Measurements from ENCODE around the gene GLIS2.

GLIS2 gene

GRCh38 chr16:4385066-4385788 lies 69.4 kb downstream of the GLIS2 start:
- no peaks in the 10 kb centered on the region for H3K4me1 Mint-ChIP-seq
- H3K27ac Mint-ChIP-seq = no peak overlapping the region
- no peaks in the 10 kb centered on the region for H3K27me3 Mint-ChIP-seq
- no peaks in the 10 kb centered on the region for H3K9me3 Mint-ChIP-seq
- no peak for DNase-seq
- ATAC-seq (replicated peaks) = no peak
- no peak overlapping the region for H3K4me3 Mint-ChIP-seq
- H3K36me3 Mint-ChIP-seq = peaks cover 38 to 44% of the 10 kb centered on the region in 2 donors

DNA sequence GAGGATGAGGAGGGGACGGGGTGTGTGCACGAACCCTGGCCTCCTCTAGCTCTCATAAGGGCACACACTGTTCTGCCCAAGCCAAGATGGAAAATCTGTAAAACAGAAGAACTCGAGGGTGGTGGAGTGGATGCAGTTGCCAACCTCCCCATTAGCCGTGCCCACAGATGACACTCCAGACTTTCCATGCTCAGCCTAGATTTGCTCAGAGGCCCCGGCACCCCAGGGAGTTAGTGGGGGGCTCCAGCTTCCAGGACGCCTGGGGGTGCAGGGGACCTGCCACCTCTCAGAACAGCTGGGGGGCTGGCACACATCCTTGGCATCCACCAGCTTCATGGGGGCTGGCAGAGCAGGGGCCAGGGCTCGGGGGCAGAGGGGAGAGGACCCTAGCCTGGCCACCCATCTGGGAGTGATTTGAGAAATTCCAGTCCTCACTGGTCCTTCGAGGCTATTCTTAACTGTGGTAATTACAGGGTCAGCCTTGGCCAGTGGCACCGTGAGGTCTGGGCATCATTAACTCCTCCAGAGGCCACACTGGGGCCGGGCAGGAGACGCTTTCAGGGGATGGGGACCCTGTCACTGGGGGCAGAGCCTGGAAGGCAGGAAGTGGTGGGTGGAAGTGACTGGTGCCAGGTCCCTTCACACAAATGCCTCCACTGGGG lies 70.1 kb downstream of the GLIS2 start:
- Mint-ChIP-seq H3K9me3 (no peaks in the 10 kb centered on the region), H3K4me1 (no peaks in the 10 kb centered on the region), H3K36me3 (peaks cover 35 to 43% of the 10 kb centered on the region in 2 donors), H3K27me3 (no peaks in the 10 kb centered on the region), H3K27ac (no peak overlapping the region), H3K4me3 (no peak overlapping the region)
- DNase-seq = no peak
- no peak for ATAC-seq (replicated peaks)

GRCh38 chr16:4386451-4386805 lies 70.6 kb downstream of the GLIS2 start:
- H3K4me3 Mint-ChIP-seq = no peak overlapping the region
- H3K9me3 Mint-ChIP-seq = no peaks in the 10 kb centered on the region
- no peaks in the 10 kb centered on the region for H3K4me1 Mint-ChIP-seq
- H3K36me3 Mint-ChIP-seq = peaks cover 37 to 45% of the 10 kb centered on the region in 2 donors
- no peak overlapping the region for H3K27ac Mint-ChIP-seq
- DNase-seq = no peak
- H3K27me3 Mint-ChIP-seq = no peaks in the 10 kb centered on the region
- ATAC-seq (replicated peaks) = no peak

GRCh38 chr16:4386951-4387565 lies 71.2 kb downstream of the GLIS2 start:
- Mint-ChIP-seq H3K36me3 (peaks cover 34 to 43% of the 10 kb centered on the region in 2 donors), H3K27ac (no peak overlapping the region), H3K9me3 (no peaks in the 10 kb centered on the region), H3K4me3 (no peak overlapping the region), H3K27me3 (no peaks in the 10 kb centered on the region), H3K4me1 (no peaks in the 10 kb centered on the region)
- no peak for ATAC-seq (replicated peaks)
- no peak for DNase-seq

- H3K27me3 Mint-ChIP-seq = no peaks in the 10 kb centered on the region
- no peak for DNase-seq
- H3K9me3 Mint-ChIP-seq = no peaks in the 10 kb centered on the region
- H3K4me3 Mint-ChIP-seq = no peak overlapping the region
- H3K27ac Mint-ChIP-seq = no peak overlapping the region
- no peaks in the 10 kb centered on the region for H3K4me1 Mint-ChIP-seq
- peaks cover 36 to 41% of the 10 kb centered on the region in 2 donors for H3K36me3 Mint-ChIP-seq
- no peak for ATAC-seq (replicated peaks)
Observed at GRCh38 chr16:4387781-4388180, 71.9 kb downstream of the GLIS2 start.

DNA sequence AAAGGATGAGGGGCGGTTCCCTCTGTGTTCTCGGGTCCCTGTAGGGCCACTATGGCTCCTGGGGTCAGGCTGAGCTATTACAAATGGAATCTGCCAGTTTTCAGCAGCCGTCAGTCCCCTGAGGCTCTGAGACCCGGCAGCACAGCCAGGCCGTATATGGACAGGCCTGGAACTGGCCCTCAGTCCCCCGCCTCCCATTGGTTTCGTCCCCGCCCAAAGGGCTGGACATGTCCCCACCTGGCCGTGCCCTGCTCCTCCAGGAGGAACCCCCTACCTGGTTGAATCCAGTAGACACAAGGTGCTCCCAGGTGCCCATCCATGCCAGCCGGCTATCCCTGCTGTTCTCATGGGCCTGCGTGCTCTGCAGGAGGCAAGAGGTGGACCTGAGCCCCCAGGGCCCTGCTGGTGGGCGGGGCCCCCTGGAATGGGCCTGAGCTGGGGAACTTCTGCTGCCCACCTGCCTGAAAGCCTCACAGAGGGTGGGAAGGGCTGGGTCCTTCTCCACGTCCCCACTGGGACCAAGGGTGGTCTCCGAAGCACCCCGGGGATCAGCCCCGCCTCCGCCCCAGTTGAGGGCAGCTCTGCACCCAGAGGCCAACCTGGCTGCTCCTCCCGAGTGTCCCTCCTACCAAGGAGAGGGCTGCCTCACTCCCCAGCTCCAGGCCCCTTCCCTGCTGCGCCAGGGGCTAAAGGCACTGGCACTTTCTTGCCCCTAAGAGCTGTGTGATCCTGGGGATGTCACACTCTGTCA lies 72.6 kb downstream of the GLIS2 start:
- H3K36me3 Mint-ChIP-seq = peaks cover 32 to 39% of the 10 kb centered on the region in 2 donors
- no peak overlapping the region for H3K27ac Mint-ChIP-seq

More for the DNA sequence above, 72.6 kb downstream of the GLIS2 start:
- Mint-ChIP-seq H3K4me1 (no peaks in the 10 kb centered on the region), H3K4me3 (no peak overlapping the region), H3K27me3 (no peaks in the 10 kb centered on the region), H3K9me3 (no peaks in the 10 kb centered on the region)
- DNase-seq (no peak), ATAC-seq (replicated peaks) (no peak)
